Measurements from ENCODE around the gene RIN3.

GRCh38 chr14:92600318-92601053 is 86.9 kb downstream of the RIN3 start:
- TF ChIP-seq CTCF (conservative IDR thresholded peaks at IDR 0.05) (peak; percentile 40; the same call in 1 of the 2 replicates), EZH2 (IDR thresholded peaks at IDR 0.05; ENCODE audit: low read depth) (no peak)
